HG03135 (cell line): ENCODE results near the gene FRMPD1.

Source experiments
- ATAC-seq: cut with Tn5 transposase; IDR thresholded peaks from one replicate; pipeline ENCODE4 v1.9.1; 2021; ENCODE audit warnings: mild to moderate bottlenecking, moderate library complexity; ENCODE audit not compliant: unreplicated experiment

FRMPD1 gene

DNA sequence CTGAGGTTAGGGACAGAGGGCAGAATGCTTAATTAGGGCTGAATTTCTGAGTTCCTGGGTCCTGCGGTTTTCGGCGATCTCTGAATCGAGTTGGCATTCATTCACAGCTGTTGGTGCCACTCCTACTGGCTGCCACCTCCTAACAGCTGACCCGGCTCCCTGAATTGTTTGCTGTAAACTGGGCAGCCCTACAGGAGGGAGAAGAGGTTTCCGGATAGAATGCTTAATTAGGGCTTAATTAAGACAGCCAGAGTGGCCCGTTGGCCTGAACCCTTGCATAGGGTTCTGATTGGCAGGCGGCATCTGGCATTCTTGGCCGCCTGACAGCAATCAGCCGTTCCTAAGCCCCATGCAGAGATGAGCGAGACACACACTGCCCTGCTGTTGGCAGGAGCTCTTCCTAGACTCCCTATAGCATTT is 25.7 kb downstream of the FRMPD1 start:
- ATAC-seq = no peak

DNA sequence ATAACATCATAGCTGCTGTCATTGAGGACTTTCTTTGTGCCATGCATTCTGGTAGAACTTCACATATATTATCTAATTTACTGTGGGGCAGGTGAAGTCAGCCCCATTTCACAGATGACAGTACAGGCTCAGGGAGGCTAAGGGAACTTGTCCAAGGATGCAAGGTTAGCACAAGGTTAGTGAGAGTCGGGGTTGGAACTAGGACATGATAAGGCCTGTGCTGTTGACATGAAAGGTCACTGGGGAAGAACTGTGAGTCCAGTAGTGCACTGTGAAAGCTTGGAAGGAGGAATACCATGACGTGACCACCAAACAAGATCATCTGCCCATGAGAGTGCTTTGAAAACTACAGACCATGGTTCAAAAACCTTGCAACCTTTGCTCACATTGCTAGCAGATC is 26.7 kb downstream of the FRMPD1 start:
- no peak for ATAC-seq

DNA sequence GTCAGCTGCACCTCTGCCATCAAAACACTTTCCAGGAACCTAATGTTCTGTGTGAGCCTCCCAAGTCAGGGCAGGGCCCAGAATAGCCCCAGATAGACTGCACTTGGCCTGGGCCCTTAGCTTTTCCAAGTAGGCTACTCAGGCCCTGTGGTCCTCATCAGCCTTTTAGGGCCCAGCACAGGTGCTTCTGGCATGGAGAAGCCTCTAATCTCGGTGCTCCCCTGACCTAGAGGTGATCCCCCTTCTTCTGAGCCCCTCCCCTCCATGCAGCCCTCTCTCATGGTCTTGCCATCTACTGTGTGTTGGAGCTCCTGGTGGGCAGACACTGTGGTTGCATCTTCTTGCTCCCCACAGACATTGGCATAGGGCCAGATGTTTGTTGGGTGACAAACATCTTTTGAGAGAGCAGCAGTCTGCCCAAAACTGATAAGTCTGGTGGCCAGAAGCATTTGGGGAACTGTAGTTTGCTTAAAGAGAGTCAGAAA is 28.1 kb downstream of the FRMPD1 start:
- ATAC-seq = no peak

DNA sequence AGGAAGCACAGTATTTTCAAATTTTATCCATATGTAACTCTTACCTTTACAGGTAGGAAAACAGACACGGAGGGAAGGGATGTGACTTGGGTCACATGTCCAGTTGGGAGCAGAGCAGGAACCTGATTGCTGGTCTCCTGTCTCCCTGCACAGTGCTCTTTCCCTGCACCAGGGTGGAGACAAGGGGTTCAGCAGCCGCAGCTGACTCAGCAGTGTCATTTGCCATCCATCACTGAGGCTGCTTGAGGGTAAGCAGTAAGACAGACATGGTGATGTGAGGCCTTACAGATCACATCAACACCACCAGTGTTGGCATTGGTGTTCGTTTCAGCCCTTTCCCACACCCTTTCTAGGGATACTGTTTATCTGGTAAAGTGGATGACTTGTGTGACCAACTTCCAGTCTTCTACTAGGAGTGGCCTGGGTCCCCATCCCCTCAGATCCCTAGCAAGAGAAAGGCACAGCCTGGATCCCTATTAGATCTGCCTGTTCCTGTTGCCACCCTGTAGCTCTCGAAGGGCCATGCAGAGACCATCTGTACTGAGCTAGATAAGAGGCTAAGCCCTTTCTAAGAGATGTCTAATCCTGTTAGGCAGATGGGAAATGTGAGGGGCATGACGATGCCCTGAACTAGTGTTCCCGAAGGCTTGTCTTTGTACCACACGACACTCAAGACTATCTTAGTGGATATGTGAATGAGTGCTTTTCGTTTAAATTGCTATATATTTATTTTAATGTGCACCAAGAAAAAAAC is 29.1 kb downstream of the FRMPD1 start:
- ATAC-seq = no peak

DNA sequence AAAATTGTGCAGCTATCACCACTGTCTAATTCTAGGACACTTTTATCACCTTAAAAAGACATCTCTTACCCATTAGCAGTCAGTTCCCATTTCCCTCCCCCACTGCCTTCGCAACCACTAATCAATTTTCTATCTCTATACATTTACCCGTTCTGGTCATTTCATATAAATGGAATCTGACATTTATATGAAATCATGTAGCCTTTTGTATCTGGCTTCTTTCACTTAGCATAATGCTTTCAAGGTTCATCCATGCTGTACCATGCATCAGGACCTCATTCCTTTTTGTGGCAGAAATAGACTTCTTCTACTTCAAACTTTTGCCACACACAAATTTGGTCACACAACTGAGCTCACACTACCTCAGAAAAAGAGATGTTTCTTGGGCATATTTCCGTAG is 32.2 kb downstream of the FRMPD1 start:
- no peak for ATAC-seq

DNA sequence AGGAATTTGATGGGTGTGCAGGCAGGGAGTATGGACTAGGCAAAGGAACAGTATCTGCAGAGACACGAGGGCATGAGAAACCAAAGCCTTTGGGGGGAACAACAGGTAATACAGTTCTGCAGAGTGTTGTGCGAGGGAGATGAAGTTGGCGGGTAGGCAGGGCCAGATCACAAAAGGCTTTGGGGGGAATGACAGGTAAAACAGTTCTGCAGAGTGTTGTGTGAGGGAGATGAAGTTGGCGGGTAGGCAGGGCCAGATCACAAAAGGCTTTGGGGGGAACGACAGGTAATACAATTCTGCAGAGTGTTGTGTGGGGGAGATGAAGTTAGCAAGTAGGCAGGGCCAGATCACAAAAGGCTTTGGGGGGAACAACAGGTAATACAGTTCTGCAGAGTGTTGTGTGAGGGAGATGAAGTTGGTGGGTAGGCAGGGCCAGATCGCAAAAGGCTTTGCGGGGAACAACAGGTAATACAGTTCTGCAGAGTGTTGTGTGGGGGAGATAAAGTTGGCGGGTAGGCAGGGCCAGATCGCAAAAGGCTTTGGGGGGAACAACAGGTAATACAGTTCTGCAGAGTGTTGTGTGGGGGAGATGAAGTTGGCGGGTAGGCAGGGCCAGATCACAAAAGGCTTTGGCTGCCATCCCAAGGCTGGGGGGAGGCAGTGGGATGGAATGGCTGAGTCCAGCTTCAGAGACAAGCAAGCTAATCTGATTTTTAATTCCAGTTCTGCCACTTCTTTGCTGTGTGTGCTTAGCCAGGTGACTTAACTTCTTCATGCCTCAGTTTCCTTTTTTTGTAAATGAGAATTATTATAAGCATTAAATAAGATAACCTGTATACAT is 33.0 kb downstream of the FRMPD1 start:
- ATAC-seq = no peak

DNA sequence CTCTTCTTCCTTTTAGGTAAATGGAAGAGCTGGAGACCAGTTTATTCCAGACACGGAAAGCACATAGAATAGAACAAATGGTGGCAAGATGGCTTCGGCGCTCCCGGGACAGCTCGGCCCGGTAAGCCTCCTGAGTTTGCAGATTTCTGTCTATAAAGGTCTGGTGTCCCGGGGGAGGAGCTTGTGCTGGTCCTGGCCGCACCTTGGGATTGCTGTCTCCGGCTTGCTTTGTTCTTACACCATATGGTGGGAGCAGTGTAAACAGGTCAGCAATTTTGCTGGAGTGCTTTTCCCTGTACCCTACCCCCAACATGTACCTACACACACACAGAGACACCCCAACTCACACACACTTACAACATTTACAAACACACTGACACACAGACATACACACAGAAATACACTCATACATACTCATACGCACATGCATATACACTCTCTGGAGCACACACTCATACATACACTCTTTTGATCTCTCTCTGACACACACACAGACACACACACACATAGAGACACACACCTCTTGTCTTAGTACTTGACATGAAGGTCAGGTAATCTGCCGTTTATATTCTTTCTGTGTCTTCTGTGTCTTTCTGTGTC is 42.0 kb downstream of the FRMPD1 start:
- ATAC-seq = no peak

DNA sequence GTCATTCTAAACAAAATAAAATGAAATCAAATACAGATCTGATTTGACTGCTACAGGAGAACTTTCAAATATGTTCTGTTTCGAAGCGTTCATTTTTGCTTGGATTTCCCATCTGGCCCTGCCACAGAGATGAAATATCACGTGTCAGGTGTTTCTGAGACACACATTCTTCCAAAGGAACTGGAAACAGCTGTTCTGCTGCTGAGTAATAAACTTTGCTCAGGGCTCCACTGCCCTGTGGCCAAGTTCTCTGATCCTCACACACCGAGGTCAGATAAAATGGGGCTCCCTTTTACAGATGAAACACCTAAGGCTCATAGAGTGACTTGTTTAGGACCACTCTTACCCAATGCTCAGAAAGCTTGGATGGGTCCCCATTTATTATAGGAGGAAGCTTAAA is 42.5 kb downstream of the FRMPD1 start:
- ATAC-seq = no peak

DNA sequence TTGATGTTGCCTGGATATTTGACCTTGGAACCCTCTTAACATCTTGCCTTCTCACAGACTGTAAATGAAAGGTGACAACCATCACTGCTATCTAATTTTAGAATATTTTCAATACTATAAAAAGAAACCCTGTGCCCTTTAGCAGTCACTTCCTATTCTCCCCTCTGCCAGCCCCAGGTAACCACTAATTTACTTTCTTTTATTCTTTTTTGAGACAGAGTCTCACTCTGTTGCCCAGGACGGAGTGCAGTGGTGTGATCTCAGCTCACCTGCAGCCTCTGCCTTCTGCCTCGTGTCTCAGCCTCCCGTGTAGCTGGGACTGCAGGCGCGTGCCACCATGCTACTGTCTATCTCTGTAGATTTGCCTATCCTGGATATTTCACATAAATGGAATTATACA is 43.6 kb downstream of the FRMPD1 start:
- ATAC-seq = no peak

DNA sequence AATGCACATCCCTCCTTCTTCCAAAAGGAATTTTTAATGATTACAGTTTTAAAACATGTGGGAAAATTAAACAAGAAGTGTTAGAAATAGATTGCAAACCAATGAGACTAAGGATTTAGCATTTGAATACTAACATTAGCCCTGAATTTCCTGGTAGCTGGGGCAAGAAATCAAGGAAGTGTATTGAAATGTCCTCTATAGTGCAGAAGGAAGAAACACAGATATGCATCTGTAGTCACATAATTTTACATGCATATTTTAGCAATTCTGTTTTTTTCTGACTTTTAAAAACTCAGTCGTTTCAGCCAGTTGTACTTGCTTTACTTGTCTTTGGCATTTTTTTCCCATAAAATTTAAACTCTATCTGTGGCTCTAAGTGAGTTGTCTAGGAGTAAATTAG is 45.8 kb downstream of the FRMPD1 start:
- ATAC-seq = no peak

DNA sequence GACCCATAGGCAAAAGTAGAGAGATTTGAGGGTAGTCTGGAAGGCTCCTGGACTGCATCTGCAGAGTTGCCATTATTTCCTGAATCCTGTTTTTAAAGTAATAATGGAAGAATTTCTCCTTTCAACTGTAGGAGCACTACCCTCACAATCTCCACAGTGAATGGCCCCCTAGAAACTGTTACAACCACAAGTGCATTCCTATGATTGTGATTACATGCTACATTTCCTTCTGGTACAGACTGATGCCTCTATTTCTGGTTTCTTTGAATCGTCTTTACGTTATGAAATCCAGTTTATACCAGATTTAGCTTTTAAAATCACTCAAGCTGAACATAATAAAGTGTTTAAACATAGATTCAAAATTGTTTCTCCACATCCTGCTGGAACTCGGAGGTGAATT is 49.4 kb downstream of the FRMPD1 start:
- ATAC-seq = no peak

DNA sequence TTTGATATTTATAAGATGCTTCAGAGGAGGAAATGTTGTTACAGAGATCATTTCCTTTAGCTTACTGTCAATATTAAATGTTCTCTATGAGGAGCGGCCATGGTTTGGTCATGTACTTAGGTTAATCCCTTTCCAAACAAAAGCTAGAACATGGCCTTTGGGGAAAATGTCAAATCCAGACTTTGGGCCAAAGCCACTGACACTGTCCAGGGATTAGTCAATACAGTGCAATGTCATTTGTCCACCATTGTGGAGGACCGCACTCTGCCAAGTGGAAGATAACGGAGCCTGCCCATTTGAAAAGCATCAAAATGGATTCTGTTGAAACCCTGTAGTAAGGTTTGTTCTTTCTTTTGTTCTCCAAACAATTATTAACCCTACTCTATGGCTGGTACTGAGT is 50.1 kb downstream of the FRMPD1 start:
- ATAC-seq = no peak

DNA sequence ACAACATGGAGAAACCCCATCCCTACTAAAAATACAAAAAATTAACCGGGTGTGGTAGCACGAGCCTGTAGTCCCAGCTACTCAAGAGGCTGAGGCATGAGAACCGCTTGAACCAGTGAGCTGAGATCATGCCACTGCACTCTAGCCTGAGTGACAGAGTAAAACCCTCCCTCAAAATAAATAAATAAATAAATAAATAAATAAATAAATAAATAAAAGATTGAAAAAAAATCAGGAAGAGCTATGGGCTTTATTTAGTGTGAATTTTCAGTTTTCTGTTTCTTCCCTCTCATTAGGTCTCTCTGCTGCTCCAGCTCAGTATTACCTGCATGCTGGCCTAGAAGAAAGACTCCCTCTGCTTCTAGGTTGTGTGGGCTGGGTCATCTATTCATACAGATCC is 55.0 kb downstream of the FRMPD1 start:
- ATAC-seq = no peak

DNA sequence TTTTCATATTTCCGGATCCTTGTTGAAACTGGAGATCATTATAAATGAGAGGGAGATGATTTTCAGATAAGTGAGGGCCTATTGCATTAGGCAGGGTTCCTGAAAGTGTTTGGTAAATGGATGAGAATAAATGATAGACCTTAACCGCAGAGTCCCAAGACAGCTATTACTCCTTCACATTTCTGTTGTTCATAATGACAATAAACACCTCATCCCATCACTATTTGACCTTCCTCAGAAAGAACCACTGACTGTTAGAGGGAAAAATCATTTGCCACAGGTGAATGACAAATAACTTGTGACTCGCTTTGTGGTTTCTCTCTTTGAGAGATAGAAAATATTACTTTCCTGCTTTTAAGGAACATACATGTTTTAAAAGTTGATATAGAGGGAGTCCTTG is 55.5 kb downstream of the FRMPD1 start:
- ATAC-seq = no peak

DNA sequence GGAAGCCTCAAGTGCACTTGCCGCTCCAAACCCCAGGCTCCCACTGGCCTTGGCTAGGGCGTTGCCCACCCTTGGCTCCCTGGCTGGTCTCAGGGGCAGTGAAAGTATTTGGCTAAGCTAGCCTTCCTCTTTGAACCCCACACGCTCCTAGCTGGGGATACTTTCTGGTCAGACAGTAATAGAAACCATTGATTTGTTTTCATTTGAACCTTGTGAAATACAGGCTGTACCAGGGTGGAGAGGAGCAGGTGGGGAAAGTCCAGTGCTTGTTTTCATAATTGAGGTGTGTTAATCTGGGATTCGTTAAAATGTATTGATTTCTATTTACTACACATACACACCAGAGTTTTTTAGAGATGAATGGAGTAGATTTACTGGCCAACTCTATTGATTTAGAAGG is 57.0 kb downstream of the FRMPD1 start:
- no peak for ATAC-seq

DNA sequence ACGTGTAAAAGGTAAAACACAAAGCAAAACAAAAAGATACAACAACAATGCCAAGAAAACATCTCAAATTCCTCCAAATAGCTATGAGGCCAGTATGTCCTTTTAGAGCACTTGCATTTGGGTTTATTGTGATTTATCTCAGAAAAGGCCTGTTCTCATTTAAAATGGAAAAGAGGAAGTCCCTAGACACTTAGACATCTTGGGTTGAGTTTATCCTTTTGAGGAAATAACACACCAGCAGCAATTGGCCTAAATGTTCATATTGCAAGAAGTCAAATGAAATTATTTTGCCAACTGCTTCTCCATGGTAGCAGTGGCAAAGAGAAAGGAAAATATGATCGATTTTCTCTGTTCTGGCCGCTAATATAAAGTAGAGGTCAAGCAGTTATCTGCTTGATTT is 59.3 kb downstream of the FRMPD1 start:
- no peak for ATAC-seq

DNA sequence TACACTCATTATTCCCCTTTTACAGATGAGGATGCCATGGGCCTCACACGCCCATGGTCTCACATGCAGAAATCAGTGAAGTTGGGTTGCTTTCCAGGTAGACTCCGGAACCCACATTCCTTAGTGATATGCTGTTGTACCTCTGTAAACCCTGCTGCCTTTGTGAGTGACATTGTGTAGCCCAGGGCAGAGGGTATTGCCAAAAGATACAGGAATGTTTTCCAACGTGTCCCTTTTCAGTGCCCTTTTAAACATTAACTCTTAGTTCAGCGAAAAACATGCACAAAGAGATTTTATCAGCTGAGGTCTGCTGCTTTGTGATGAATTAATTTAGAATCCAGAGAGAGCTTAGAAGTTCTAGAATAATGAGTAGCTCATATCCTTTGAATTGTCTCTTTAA is 64.5 kb downstream of the FRMPD1 start:
- ATAC-seq = no peak

DNA sequence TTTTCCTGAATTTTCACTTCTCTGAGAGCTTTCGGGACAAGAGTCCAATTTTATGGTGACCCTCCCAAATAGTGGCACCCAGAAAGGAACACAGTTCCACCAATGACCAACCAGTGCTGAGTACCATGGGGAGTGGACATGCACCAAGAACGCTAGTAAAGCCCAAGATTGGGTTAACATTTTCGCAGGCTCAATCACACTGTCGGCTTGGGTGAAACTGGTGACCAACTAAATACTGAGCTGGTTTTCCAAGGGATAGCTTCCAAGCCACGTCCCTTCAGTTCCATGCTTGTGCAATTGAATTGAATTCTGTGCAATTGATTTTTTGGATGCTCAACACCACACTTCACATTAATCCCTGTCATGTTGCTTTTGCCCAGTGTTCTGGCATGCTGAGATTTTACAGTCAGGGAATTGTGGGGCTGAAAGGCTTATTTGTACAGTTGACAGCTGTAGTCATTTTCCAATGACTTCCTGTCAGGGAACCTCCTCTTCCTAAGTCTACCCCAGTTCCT is 65.3 kb downstream of the FRMPD1 start:
- ATAC-seq = no peak

DNA sequence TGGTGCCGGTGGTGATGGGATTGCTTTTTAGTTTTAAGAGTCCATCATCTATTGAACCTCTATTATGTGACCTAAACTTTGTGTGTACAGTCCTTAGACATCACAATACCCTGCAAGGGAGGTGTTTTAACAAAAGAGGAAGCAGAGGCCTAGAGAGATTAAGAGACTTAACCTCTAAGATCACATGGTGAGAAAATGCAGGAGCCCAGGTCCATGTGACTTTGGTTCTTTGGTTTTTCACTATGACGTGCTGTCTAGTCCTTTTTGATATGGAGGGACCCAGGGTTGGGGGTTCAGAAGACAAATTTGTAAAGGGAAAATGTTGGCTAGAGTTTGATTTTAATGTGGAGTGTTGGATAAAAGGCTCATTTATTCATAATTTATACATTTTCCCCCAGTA is 68.8 kb downstream of the FRMPD1 start:
- no peak for ATAC-seq

DNA sequence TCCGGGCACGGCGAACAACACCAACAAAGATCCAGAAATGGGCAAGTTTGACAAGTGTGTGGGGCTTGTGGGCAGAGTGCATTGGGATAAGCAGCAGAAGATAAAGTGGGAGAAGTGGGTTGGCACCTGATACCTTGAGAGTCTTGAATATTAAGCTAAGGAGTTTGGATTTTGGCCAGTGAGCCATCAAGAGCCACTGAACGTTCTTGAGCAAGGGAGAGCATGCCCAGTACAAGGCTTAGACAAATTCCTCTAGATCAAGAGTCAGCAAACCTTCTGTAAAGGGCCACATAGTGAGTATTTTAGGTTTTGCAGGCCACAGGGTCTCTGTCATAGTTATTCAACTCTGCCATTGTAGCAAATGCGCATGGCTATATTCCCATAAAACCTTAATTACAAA is 76.3 kb downstream of the FRMPD1 start:
- no peak for ATAC-seq

DNA sequence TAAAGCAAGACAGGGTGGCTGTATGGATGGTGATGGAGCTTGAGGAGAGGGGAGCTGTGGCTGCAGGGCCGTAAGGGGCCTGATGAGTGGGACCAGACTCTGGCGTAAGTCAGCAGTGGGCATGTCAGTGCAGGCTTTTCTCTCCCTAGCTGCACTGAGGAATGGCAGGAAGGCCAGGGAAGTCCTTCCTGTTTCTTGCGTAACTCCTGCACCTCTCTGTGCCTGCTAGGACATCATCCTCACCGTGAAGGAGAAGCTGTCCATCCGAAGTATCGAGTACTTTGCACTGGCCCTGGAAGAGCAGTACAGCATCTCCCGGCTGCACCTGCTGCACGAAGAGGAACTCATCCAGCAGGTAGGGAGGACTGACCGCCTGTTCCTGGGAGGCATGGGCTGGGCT is 78.7 kb downstream of the FRMPD1 start:
- ATAC-seq = no peak

DNA sequence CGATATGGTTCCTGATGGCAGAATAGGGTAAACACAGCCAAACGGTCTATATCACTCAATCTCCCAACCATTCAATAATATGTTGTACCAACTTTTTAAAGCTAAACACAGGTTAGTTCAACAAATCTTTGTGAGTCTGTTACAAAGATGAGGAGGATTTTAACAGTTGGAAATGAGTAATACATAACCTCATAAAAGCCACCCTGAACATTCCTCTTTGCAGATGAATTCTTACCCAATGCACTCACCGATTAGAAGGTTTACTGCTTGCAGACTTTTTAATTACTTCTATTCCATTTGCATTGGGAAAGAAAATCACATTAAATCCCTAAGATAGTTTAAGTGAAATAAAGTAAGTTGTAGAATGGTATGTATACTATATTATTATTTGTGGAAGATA is 79.5 kb downstream of the FRMPD1 start:
- no peak for ATAC-seq
